ENCODE results near the gene JARID2.

The JARID2 gene

DNA sequence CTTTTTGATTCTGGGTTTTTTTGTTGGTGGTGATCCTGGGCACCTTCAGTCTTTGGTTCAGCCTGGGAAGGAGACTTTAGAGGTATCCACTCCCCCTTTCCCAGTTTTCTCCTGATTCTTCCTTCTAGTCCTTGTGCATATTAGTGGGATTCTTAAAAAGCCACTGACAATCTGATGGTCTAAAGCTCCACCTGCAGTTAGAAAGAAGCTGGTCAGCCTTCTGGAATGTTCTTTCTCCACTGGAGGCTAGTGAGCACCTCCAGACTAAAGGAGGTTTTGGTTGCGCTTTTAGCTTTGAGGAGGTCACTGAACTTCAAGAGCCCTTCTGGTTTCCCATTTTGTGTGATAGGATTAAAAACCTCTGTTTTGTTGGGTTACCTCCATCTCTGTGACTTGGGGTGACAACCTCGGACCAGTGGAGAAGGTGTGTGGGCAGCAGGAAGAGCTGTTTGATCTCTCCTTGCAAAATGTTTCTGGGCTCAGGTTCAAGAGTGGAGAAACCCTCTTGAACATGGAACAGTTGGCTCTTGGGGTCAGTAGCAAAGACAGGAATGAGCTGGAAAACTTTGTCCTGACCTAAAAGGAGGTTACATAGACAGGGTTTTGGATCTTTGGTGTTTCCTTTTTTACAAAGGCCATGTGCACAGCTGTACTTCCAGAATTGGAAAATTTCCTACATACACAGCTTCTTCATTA is 29.0 kb downstream of the JARID2 start:
- H3K9ac ChIP-seq (ENCODE audit: low read depth in 1 of 2, low read length in 2 of 2): no peak overlapping the region
- H3K27me3 ChIP-seq (ENCODE audit: control insufficient read depth in 1 of 2, insufficient read depth in 2 of 2, low read length in 2 of 2): no peaks in the 10 kb centered on the region
- H3K36me3 ChIP-seq (ENCODE audit: control insufficient read depth in 1 of 2, insufficient read depth in 2 of 2, low read length in 2 of 2): no peaks in the 10 kb centered on the region
- H3K4me3 ChIP-seq (ENCODE audit: low read depth in 1 of 2, low read length in 2 of 2): no peak overlapping the region
- H3K27ac ChIP-seq (ENCODE audit: low read depth, low read length): no peak overlapping the region
- peaks cover 19 to 27% of the 10 kb centered on the region in 2 donors for H3K4me1 ChIP-seq (ENCODE audit: control insufficient read depth in 1 of 2, insufficient read depth in 2 of 2, low read length in 2 of 2)
- no peaks in the 10 kb centered on the region for H3K9me3 ChIP-seq (ENCODE audit: control insufficient read depth in 1 of 2, low read length in 2 of 2)

DNA sequence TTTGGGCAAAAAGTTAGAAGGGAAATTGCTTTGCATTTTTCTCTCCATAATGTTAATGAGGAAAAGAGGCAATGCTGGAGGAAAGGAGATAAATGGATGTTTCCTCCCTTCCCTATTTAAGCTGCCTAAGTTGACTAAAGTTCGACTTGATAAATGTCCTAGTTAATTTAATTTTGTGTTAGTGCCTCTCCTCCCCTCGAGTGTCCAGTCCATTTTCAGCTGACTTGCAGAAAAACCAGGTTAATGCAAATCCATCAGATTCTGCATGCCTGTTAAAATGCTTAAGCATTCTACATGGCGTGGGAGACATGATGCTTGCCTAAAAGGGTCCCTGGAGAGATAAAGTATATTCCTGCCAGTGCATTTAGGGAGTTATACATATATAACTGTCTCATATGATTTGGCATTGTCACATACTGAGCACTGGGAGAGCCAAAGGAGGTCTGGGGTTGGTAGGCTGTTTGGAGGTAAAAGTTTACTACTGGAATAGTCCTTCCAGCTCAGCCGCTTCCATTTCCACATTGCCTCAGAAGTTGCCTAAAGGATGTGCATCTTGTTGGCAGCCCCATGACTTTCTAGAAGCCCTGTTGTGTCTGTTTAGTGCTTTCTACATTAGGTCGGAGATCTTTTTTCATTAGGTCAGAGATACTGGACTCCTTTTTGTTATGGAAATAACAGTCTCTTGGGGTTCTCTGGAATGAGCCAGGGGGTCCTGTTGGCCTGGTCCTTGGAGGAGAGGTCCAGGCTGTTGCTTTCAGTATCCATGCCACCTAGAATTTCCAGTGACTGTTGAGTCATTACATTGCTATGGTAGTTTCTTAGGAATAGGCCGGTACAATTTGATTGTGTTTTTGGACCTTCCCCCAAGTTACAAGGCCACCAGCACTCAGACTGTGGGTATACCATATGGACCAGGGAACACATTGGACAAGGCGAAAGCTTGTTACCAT is 30.4 kb downstream of the JARID2 start:
- Histone ChIP-seq H3K27ac (ENCODE audit: low read depth, low read length) (no peak overlapping the region), H3K27me3 (ENCODE audit: control insufficient read depth in 1 of 2, insufficient read depth in 2 of 2, low read length in 2 of 2) (no peaks in the 10 kb centered on the region), H3K9me3 (ENCODE audit: control insufficient read depth in 1 of 2, low read length in 2 of 2) (no peaks in the 10 kb centered on the region), H3K4me1 (ENCODE audit: control insufficient read depth in 1 of 2, insufficient read depth in 2 of 2, low read length in 2 of 2) (peaks cover 25 to 26% of the 10 kb centered on the region in 2 donors), H3K36me3 (ENCODE audit: control insufficient read depth in 1 of 2, insufficient read depth in 2 of 2, low read length in 2 of 2) (no peaks in the 10 kb centered on the region), H3K4me3 (ENCODE audit: low read depth in 1 of 2, low read length in 2 of 2) (no peak overlapping the region), H3K9ac (ENCODE audit: low read depth in 1 of 2, low read length in 2 of 2) (no peak overlapping the region)

DNA sequence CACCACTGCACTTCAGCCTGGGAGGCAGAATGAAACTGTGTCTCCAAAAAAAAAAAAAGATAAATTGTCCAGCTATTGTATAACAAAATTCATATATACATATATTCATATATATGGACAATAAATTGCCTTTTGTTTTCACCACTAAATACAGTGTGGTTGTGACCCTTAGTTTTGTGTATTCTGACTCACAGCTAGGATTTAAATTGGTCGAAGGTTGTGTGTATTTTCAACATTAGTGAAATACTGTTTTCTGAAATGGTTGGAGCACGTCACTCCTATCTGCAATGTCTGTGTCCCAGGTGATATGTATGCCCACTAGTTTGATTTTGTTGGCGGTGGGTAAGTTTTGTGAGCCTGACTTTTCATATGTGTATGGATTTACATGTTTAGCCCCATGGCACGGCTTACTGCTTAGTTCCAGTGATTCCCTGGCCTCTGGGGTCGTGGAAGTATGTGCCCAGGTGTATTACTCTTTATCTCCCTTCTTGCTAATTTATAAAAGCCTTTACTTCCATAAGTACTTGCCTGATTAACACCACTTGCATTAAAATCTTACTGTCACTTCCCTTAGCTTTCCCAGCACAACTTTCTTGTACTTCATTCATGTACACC is 33.3 kb downstream of the JARID2 start:
- Histone ChIP-seq H3K27me3 (ENCODE audit: control insufficient read depth in 1 of 2, insufficient read depth in 2 of 2, low read length in 2 of 2) (no peaks in the 10 kb centered on the region), H3K4me3 (ENCODE audit: low read depth in 1 of 2, low read length in 2 of 2) (no peak overlapping the region), H3K36me3 (ENCODE audit: control insufficient read depth in 1 of 2, insufficient read depth in 2 of 2, low read length in 2 of 2) (no peaks in the 10 kb centered on the region), H3K4me1 (ENCODE audit: control insufficient read depth in 1 of 2, insufficient read depth in 2 of 2, low read length in 2 of 2) (peaks cover 31 to 36% of the 10 kb centered on the region in 2 donors), H3K27ac (ENCODE audit: low read depth, low read length) (no peak overlapping the region), H3K9me3 (ENCODE audit: control insufficient read depth in 1 of 2, low read length in 2 of 2) (no peaks in the 10 kb centered on the region), H3K9ac (ENCODE audit: low read depth in 1 of 2, low read length in 2 of 2) (no peak overlapping the region)

GRCh38 chr6:15280028-15280427 is 34.2 kb downstream of the JARID2 start:
- no peaks in the 10 kb centered on the region for H3K27me3 ChIP-seq (ENCODE audit: control insufficient read depth in 1 of 2, insufficient read depth in 2 of 2, low read length in 2 of 2)
- H3K36me3 ChIP-seq (ENCODE audit: control insufficient read depth in 1 of 2, insufficient read depth in 2 of 2, low read length in 2 of 2): no peaks in the 10 kb centered on the region
- H3K9ac ChIP-seq (ENCODE audit: low read depth in 1 of 2, low read length in 2 of 2): no peak overlapping the region
- no peak overlapping the region for H3K27ac ChIP-seq (ENCODE audit: low read depth, low read length)
- H3K4me3 ChIP-seq (ENCODE audit: low read depth in 1 of 2, low read length in 2 of 2): no peak overlapping the region
- no peaks in the 10 kb centered on the region for H3K9me3 ChIP-seq (ENCODE audit: control insufficient read depth in 1 of 2, low read length in 2 of 2)
- peaks cover 24 to 36% of the 10 kb centered on the region in 2 donors for H3K4me1 ChIP-seq (ENCODE audit: control insufficient read depth in 1 of 2, insufficient read depth in 2 of 2, low read length in 2 of 2)

DNA sequence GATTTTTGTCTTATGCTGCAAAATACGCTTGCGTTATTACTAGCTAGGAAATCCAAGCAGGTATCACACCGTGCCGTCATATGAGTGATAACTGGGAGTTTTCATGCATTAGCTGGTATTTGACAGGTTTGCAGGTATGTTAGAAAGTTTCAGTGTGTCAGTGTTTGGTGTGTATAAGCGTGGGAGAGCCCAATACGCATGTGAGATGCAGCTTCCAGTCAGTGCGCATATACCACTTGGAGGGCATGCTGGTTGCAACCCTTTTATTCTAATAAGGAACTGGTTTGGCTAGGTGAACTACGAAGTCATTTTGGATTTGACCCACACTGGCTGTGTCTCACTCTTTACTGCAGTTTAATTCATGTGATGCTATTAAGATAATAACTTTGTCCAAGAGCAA is 35.1 kb downstream of the JARID2 start:
- no peak overlapping the region for H3K9ac ChIP-seq (ENCODE audit: low read depth in 1 of 2, low read length in 2 of 2)
- no peaks in the 10 kb centered on the region for H3K27me3 ChIP-seq (ENCODE audit: control insufficient read depth in 1 of 2, insufficient read depth in 2 of 2, low read length in 2 of 2)
- H3K4me3 ChIP-seq (ENCODE audit: low read depth in 1 of 2, low read length in 2 of 2): no peak overlapping the region
- H3K36me3 ChIP-seq (ENCODE audit: control insufficient read depth in 1 of 2, insufficient read depth in 2 of 2, low read length in 2 of 2): no peaks in the 10 kb centered on the region
- H3K4me1 ChIP-seq (ENCODE audit: control insufficient read depth in 1 of 2, insufficient read depth in 2 of 2, low read length in 2 of 2): peaks cover 23 to 31% of the 10 kb centered on the region in 2 donors
- no peak overlapping the region for H3K27ac ChIP-seq (ENCODE audit: low read depth, low read length)
- no peaks in the 10 kb centered on the region for H3K9me3 ChIP-seq (ENCODE audit: control insufficient read depth in 1 of 2, low read length in 2 of 2)

DNA sequence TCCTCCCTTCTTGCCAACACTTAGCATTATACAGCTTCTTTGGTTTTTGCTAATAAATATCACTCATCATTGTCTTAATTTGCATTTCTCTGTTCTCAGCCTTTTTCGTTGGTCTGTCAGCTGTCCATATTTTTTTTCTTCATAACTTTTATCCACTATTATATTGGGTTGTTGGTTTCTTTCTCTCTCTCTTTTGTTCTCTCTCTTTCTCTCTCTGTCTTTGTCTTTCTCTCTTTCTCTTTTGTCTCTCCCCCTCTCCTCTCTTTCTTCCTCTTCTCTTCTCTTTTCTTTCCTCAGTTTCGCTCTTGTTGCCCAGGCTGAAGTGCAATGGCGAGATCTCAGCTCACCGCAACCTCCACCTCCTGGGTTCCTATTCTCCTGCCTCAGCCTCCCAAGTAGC is 36.5 kb downstream of the JARID2 start:
- Histone ChIP-seq H3K36me3 (ENCODE audit: control insufficient read depth in 1 of 2, insufficient read depth in 2 of 2, low read length in 2 of 2) (no peaks in the 10 kb centered on the region), H3K27me3 (ENCODE audit: control insufficient read depth in 1 of 2, insufficient read depth in 2 of 2, low read length in 2 of 2) (no peaks in the 10 kb centered on the region), H3K27ac (ENCODE audit: low read depth, low read length) (no peak overlapping the region), H3K4me3 (ENCODE audit: low read depth in 1 of 2, low read length in 2 of 2) (no peak overlapping the region), H3K4me1 (ENCODE audit: control insufficient read depth in 1 of 2, insufficient read depth in 2 of 2, low read length in 2 of 2) (peaks cover 23 to 31% of the 10 kb centered on the region in 2 donors), H3K9me3 (ENCODE audit: control insufficient read depth in 1 of 2, low read length in 2 of 2) (no peaks in the 10 kb centered on the region), H3K9ac (ENCODE audit: low read depth in 1 of 2, low read length in 2 of 2) (no peak overlapping the region)

DNA sequence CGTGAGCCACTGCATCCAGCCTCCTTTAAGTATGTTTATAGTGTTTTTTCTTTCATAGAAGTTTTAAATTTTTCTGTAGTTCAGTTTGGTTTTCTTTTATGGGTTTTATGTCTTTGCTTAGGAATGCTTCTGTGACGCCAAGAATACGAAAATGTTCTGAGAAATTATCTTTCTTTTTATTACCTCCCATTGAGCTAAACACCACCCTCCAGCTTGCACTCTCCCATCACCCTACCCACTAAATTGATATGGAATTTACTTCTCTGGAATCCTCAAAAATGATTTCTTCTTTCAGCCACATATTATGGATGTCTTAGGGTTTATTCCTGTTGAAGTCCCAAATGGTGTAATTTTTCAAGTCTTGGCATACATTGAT is 38.1 kb downstream of the JARID2 start:
- H3K36me3 ChIP-seq (ENCODE audit: control insufficient read depth in 1 of 2, insufficient read depth in 2 of 2, low read length in 2 of 2): no peaks in the 10 kb centered on the region
- no peaks in the 10 kb centered on the region for H3K9me3 ChIP-seq (ENCODE audit: control insufficient read depth in 1 of 2, low read length in 2 of 2)
- peaks cover 21 to 31% of the 10 kb centered on the region in 2 donors for H3K4me1 ChIP-seq (ENCODE audit: control insufficient read depth in 1 of 2, insufficient read depth in 2 of 2, low read length in 2 of 2)
- no peak overlapping the region for H3K9ac ChIP-seq (ENCODE audit: low read depth in 1 of 2, low read length in 2 of 2)
- H3K27ac ChIP-seq (ENCODE audit: low read depth, low read length): no peak overlapping the region
- H3K4me3 ChIP-seq (ENCODE audit: low read depth in 1 of 2, low read length in 2 of 2): no peak overlapping the region
- H3K27me3 ChIP-seq (ENCODE audit: control insufficient read depth in 1 of 2, insufficient read depth in 2 of 2, low read length in 2 of 2): no peaks in the 10 kb centered on the region

GRCh38 chr6:15284743-15285142 is 38.9 kb downstream of the JARID2 start:
- H3K27ac ChIP-seq (ENCODE audit: low read depth, low read length): no peak overlapping the region
- H3K4me3 ChIP-seq (ENCODE audit: low read depth in 1 of 2, low read length in 2 of 2): no peak overlapping the region
- H3K4me1 ChIP-seq (ENCODE audit: control insufficient read depth in 1 of 2, insufficient read depth in 2 of 2, low read length in 2 of 2): peaks cover 16 to 24% of the 10 kb centered on the region in 2 donors
- H3K9me3 ChIP-seq (ENCODE audit: control insufficient read depth in 1 of 2, low read length in 2 of 2): no peaks in the 10 kb centered on the region
- H3K9ac ChIP-seq (ENCODE audit: low read depth in 1 of 2, low read length in 2 of 2): no peak overlapping the region
- H3K27me3 ChIP-seq (ENCODE audit: control insufficient read depth in 1 of 2, insufficient read depth in 2 of 2, low read length in 2 of 2): no peaks in the 10 kb centered on the region
- no peaks in the 10 kb centered on the region for H3K36me3 ChIP-seq (ENCODE audit: control insufficient read depth in 1 of 2, insufficient read depth in 2 of 2, low read length in 2 of 2)

GRCh38 chr6:15285682-15286294 is 39.9 kb downstream of the JARID2 start:
- Histone ChIP-seq H3K9ac (ENCODE audit: low read depth in 1 of 2, low read length in 2 of 2) (no peak overlapping the region), H3K9me3 (ENCODE audit: control insufficient read depth in 1 of 2, low read length in 2 of 2) (no peaks in the 10 kb centered on the region), H3K27ac (ENCODE audit: low read depth, low read length) (no peak overlapping the region), H3K36me3 (ENCODE audit: control insufficient read depth in 1 of 2, insufficient read depth in 2 of 2, low read length in 2 of 2) (no peaks in the 10 kb centered on the region), H3K4me1 (ENCODE audit: control insufficient read depth in 1 of 2, insufficient read depth in 2 of 2, low read length in 2 of 2) (peaks cover 11 to 19% of the 10 kb centered on the region in 2 donors), H3K27me3 (ENCODE audit: control insufficient read depth in 1 of 2, insufficient read depth in 2 of 2, low read length in 2 of 2) (no peaks in the 10 kb centered on the region), H3K4me3 (ENCODE audit: low read depth in 1 of 2, low read length in 2 of 2) (no peak overlapping the region)

Measured in duodenal mucosa (tissue), 2 donors.